Neural cell (in vitro differentiated cells): ENCODE data around the gene TBC1D9B.

Experiments used
- CTCF ChIP-seq: fragments of 450-650 bp; IDR thresholded peaks from 2 replicates; pipeline ENCODE4 v1.5.1; 2014; ENCODE audit warnings: antibody characterized with exemption, mild to moderate bottlenecking, moderate library complexity; ENCODE audit not compliant: poor library complexity, severe bottlenecking
- EP300 ChIP-seq: fragments of 450-650 bp; conservative IDR thresholded peaks from 2 replicates; pipeline ENCODE4 v1.6.1; 2014; ENCODE audit warnings: antibody characterized with exemption, mild to moderate bottlenecking, moderate library complexity; ENCODE audit not compliant: poor library complexity, severe bottlenecking
- POLR2AphosphoS5 ChIP-seq: IDR thresholded peaks from 2 replicates; pipeline ENCODE4 v1.6.1; 2012

GRCh38 chr5:179816401-179816795 is 91.3 kb downstream of the TBC1D9B start:
- TF ChIP-seq CTCF: no peak
- no peak for TF ChIP-seq POLR2AphosphoS5
- TF ChIP-seq EP300: no peak
